Frontal cortex (tissue), 4 donors: ENCODE measurements around the gene CLMP. TPM values are rescaled to one million over a fixed set of nuclear protein-coding genes. Genes with fewer than 3 reads are reported as not detected.

Experiments
- DNase-seq, 2 donors: peaks; one replicate each; pipeline ENCODE4 v3.0.0; 2012; ENCODE audit warnings: low spot score in 2 of 2
- FAIRE-seq: peaks from 2 replicates; lab custom pipeline; 2012; peaks lifted over from hg19 to GRCh38; lab: Jason Lieb, UNC
- total RNA-seq: library from RNA; depleted of rRNA; stranded (reverse); fragments of >200 nt; gene quantifications from one replicate; pipeline ENCODE4 v1.2.3, GENCODE V29; 2014
- donor health status: control.
- donor health status: control.
- donor health status: control.

Gene CLMP
- 50.5 TPM for total RNA-seq

GRCh38 chr11:123195188-123196059 lies at the start of gene CLMP:
Gene CLMP (minus strand): TSS chr11:123195248. CDS start chr11:123194940, 308 bp downstream.
- peak; percentile 41 to 44 for DNase-seq
- no peak for FAIRE-seq

- DNase-seq: no peak
- FAIRE-seq: no peak
Measured at GRCh38 chr11:123241874-123242543, 47.0 kb upstream of the CLMP start.

- FAIRE-seq: no peak
Measured at GRCh38 chr11:123241294-123241693, 46.2 kb upstream of the CLMP start.

GRCh38 chr11:123239191-123240150 lies 44.4 kb upstream of the CLMP start:
- no peak for FAIRE-seq
- no peak for DNase-seq

More at GRCh38 chr11:123241294-123241693, 46.2 kb upstream of the CLMP start:
- no peak for DNase-seq

GRCh38 chr11:123238297-123238696 lies 43.2 kb upstream of the CLMP start:
- no peak for FAIRE-seq
- DNase-seq: no peak

- no peak for DNase-seq
- no peak for FAIRE-seq
Measured at GRCh38 chr11:123236879-123237278, 41.8 kb upstream of the CLMP start.

GRCh38 chr11:123235656-123236261 lies 40.7 kb upstream of the CLMP start:
- FAIRE-seq: no peak
- DNase-seq: no peak

- DNase-seq (peak in 1 of 2 donors; percentile 25), FAIRE-seq (no peak)
Measured at GRCh38 chr11:123235117-123235655, 40.1 kb upstream of the CLMP start.

- no peak for DNase-seq
- no peak for FAIRE-seq
Measured at GRCh38 chr11:123233975-123234334, 38.9 kb upstream of the CLMP start.

- DNase-seq (no peak), FAIRE-seq (no peak)
Measured at GRCh38 chr11:123233280-123233974, 38.4 kb upstream of the CLMP start.

- DNase-seq: no peak
- no peak for FAIRE-seq
Measured at GRCh38 chr11:123231777-123232176, 36.7 kb upstream of the CLMP start.

- no peak for DNase-seq
- no peak for FAIRE-seq
Measured at GRCh38 chr11:123231256-123231655, 36.2 kb upstream of the CLMP start.

GRCh38 chr11:123230346-123230745 lies 35.3 kb upstream of the CLMP start:
- FAIRE-seq: no peak
- DNase-seq: no peak

GRCh38 chr11:123228496-123229163 lies 33.6 kb upstream of the CLMP start:
- DNase-seq: no peak
- FAIRE-seq: no peak

GRCh38 chr11:123227763-123228495 lies 32.9 kb upstream of the CLMP start:
- no peak for DNase-seq
- no peak for FAIRE-seq

- no peak for FAIRE-seq
- DNase-seq: no peak
Measured at GRCh38 chr11:123221584-123221983, 26.5 kb upstream of the CLMP start.

- DNase-seq (no peak), FAIRE-seq (no peak)
Measured at GRCh38 chr11:123221096-123221561, 26.1 kb upstream of the CLMP start.
